A549 (cell line): ENCODE data around the gene LACTBL1. TPM values are rescaled to one million over a fixed set of nuclear protein-coding genes. Genes with fewer than 3 reads are reported as not detected.

Experiments used
- ATAC-seq, 2 experiments: fragments of 200-7000 bp in 1 of 2; fragments of >200 bp in 1 of 2; cut with Nextera tagmentation in 1 of 2; cut with Tn5 transposase in 1 of 2; 3 replicates each; pipeline versions ENCODE4 v1.8.0 to v1.9.1; 2018 to 2020; ENCODE audit warnings: mild to moderate bottlenecking in 1 of 2, moderate library complexity in 1 of 2
- CTCF ChIA-PET: fragments of 300-600 bp; sonication (Branson Sonifier 250); formaldehyde crosslinking; extraction: SDS; loops from one replicate; lab custom pipeline; 2021; ENCODE audit warnings: antibody characterized with exemption, inconsistent platforms; lab: Yijun Ruan, JAX
- POLR2A ChIA-PET: fragments of 350-600 bp; formaldehyde crosslinking; extraction: SDS; loops from one replicate; lab custom pipeline; 2021; ENCODE audit warnings: antibody characterized with exemption, inconsistent platforms; lab: Yijun Ruan, JAX
- DNase-seq, 2 experiments: peaks; one replicate each; pipeline versions ENCODE4 v3.0.0 to v3.0.0-alpha.2; 2011 to 2016; ENCODE audit warnings: low read depth in 1 of 2, low spot score in 1 of 2
- FAIRE-seq: peaks from 2 replicates; lab custom pipeline; 2011; peaks lifted over from hg19 to GRCh38; lab: Jason Lieb, UNC
- H3K27ac ChIP-seq, 2 experiments: fragments of >200 bp; sonication (Bioruptor Twin); formaldehyde crosslinking; 3 replicates each; pipeline ENCODE4 v1.5.1; 2016 to 2017
- H3K4me1 ChIP-seq: fragments of >200 bp; sonication (Bioruptor Twin); formaldehyde crosslinking; 3 replicates; pipeline ENCODE4 v1.6.1; 2016
- H3K4me2 ChIP-seq: fragments of >200 bp; sonication (Bioruptor Twin); formaldehyde crosslinking; 3 replicates; pipeline ENCODE4 v1.6.1; 2016
- H3K4me3 ChIP-seq: fragments of >200 bp; sonication (Bioruptor Twin); formaldehyde crosslinking; 3 replicates; pipeline ENCODE4 v1.5.1; 2016
- H3K9me3 ChIP-seq: fragments of >200 bp; sonication (Bioruptor Twin); formaldehyde crosslinking; 3 replicates; pipeline ENCODE4 v1.6.1; 2016
- CBX2 ChIP-seq: fragments of 200-600 bp; sonication (generic); IDR thresholded peaks from 2 replicates; pipeline ENCODE4 v1.6.1; 2016; ENCODE audit warnings: low read depth, mild to moderate bottlenecking, borderline replicate concordance
- CEBPB ChIP-seq, 2 experiments: fragments of >200 bp in 1 of 2; sonication (Bioruptor Twin) in 1 of 2; formaldehyde crosslinking in 1 of 2; IDR thresholded peaks; 2 replicates each; pipeline ENCODE4 v1.6.1; 2012 to 2016
- CHD2 ChIP-seq: fragments of 150-350 bp; IDR thresholded peaks from 2 replicates; pipeline ENCODE4 v1.6.1; 2014; ENCODE audit warnings: low read length; ENCODE audit not compliant: partially characterized antibody
- EHF ChIP-seq: fragments of 250-450 bp; sonication (Bioruptor Pico); IDR thresholded peaks from 2 replicates; pipeline ENCODE4 v1.5.0; 2020; ENCODE audit warnings: mild to moderate bottlenecking
- ELK1 ChIP-seq: fragments of 150-350 bp; IDR thresholded peaks from 2 replicates; pipeline ENCODE4 v1.6.1; 2014; ENCODE audit warnings: low read depth, mild to moderate bottlenecking, low read length
- EP300 ChIP-seq, 2 experiments: fragments of >200 bp; sonication (Bioruptor Twin); formaldehyde crosslinking; IDR thresholded peaks; 2 replicates in 1 of 2; 3 replicates in 1 of 2; pipeline ENCODE4 v1.6.1; 2016 to 2017
- FOSB ChIP-seq: fragments of 250-450 bp; sonication (Bioruptor Pico); IDR thresholded peaks from 2 replicates; pipeline ENCODE4 v1.5.0; 2020; ENCODE audit warnings: mild to moderate bottlenecking, moderate library complexity
- FOSL2 ChIP-seq, 2 experiments: fragments of 450-650 bp in 1 of 2; fragments of >200 bp in 1 of 2; sonication (Bioruptor Twin) in 1 of 2; formaldehyde crosslinking; IDR thresholded peaks; 2 replicates each; pipeline versions ENCODE4 v1.5.0 to v1.6.1; 2016 to 2020; ENCODE audit warnings: mild to moderate bottlenecking in 1 of 2, moderate library complexity in 1 of 2
- FOXS1 ChIP-seq: fragments of 250-450 bp; sonication (Bioruptor Pico); IDR thresholded peaks from 2 replicates; pipeline ENCODE4 v1.5.0; 2020; ENCODE audit warnings: mild to moderate bottlenecking, moderate library complexity
- GATA3 ChIP-seq: IDR thresholded peaks from 2 replicates; pipeline ENCODE4 v1.6.1; 2012; ENCODE audit warnings: borderline replicate concordance
- HDAC2 ChIP-seq: fragments of 200-600 bp; sonication (generic); IDR thresholded peaks from 2 replicates; pipeline ENCODE4 v1.6.1; 2016
- HEYL ChIP-seq: fragments of 250-450 bp; sonication (Bioruptor Pico); IDR thresholded peaks from 2 replicates; pipeline ENCODE4 v1.8.0; 2021; ENCODE audit warnings: mild to moderate bottlenecking, moderate library complexity
- HMGXB4 ChIP-seq: fragments of 250-450 bp; sonication (Bioruptor Pico); IDR thresholded peaks from 2 replicates; pipeline ENCODE4 v1.5.0; 2021; ENCODE audit warnings: mild to moderate bottlenecking, moderate library complexity, borderline replicate concordance
- HOXB5 ChIP-seq: fragments of 250-450 bp; sonication (Bioruptor Pico); IDR thresholded peaks from 2 replicates; pipeline ENCODE4 v1.5.0; 2020; ENCODE audit warnings: mild to moderate bottlenecking, moderate library complexity
- KDM1A ChIP-seq: fragments of 200-600 bp; sonication (generic); IDR thresholded peaks from 2 replicates; pipeline ENCODE4 v1.6.1; 2016; ENCODE audit warnings: low read depth, mild to moderate bottlenecking
- MAZ ChIP-seq: fragments of 150-350 bp; IDR thresholded peaks from 2 replicates; pipeline ENCODE4 v1.6.1; 2014; ENCODE audit warnings: antibody characterized with exemption, low read depth, low read length, borderline replicate concordance
- NPAS2 ChIP-seq: fragments of 250-450 bp; sonication (Bioruptor Pico); IDR thresholded peaks from 2 replicates; pipeline ENCODE4 v1.8.0; 2022; ENCODE audit warnings: mild to moderate bottlenecking, moderate library complexity, borderline replicate concordance
- NR3C1 ChIP-seq: fragments of >200 bp; sonication (Bioruptor Twin); formaldehyde crosslinking; IDR thresholded peaks from 3 replicates; pipeline ENCODE4 v1.6.1; 2017
- PHF8 ChIP-seq: fragments of 200-600 bp; sonication (generic); IDR thresholded peaks from 2 replicates; pipeline ENCODE4 v1.6.1; 2016; ENCODE audit warnings: low read depth, mild to moderate bottlenecking, antibody characterized with exemption, moderate library complexity, borderline replicate concordance
- TP53 ChIP-seq: fragments of 250-450 bp; sonication (Bioruptor Pico); IDR thresholded peaks from 2 replicates; pipeline ENCODE4 v1.5.0; 2021; ENCODE audit warnings: mild to moderate bottlenecking, moderate library complexity
- WGBS: methylation state at CpG from one replicate; pipeline ENCODE4 v1.1.6; 2017; ENCODE audit errors: missing lambda C conversion rate; 5-methylcytosine and 5-hydroxymethylcytosine counted together
- polyA plus RNA-seq, 4 experiments: library from polyadenylated mRNA; depleted of rRNA in 3 of 4; stranded (reverse); fragments of >200 nt; fragmentation: RNase III in 1 of 4; extraction: RNeasy Plus Mini Kit Qiagen cat#74134 plus additional on column Dnase treatment in 1 of 4; gene quantifications; 2 replicates in 3 of 4; 3 replicates in 1 of 4; pipeline ENCODE4 v1.2.3, GENCODE V29; 2011 to 2017
- TF ChIP-seq, protein P1 (sequence below): fragments of 200-600 bp; sonication (generic); IDR thresholded peaks from 2 replicates; pipeline ENCODE4 v1.6.1; 2016; ENCODE audit warnings: antibody characterized with exemption, mild to moderate bottlenecking, moderate library complexity
- TF ChIP-seq, protein P2 (sequence below): fragments of >200 bp; sonication (Bioruptor Twin); formaldehyde crosslinking; IDR thresholded peaks from 2 replicates; pipeline ENCODE4 v1.6.1; 2016
- TF ChIP-seq, protein P3 (sequence below): IDR thresholded peaks from 2 replicates; pipeline ENCODE4 v1.6.1; 2012; ENCODE audit warnings: low read depth, borderline replicate concordance

Gene LACTBL1
- polyA plus RNA-seq, 2 of the 4 experiments (the other 2 are of a cell fraction): not detected

- no peak for TF ChIP-seq EHF (CRISPR knock-in tag)
- TF ChIP-seq, protein P1, sequence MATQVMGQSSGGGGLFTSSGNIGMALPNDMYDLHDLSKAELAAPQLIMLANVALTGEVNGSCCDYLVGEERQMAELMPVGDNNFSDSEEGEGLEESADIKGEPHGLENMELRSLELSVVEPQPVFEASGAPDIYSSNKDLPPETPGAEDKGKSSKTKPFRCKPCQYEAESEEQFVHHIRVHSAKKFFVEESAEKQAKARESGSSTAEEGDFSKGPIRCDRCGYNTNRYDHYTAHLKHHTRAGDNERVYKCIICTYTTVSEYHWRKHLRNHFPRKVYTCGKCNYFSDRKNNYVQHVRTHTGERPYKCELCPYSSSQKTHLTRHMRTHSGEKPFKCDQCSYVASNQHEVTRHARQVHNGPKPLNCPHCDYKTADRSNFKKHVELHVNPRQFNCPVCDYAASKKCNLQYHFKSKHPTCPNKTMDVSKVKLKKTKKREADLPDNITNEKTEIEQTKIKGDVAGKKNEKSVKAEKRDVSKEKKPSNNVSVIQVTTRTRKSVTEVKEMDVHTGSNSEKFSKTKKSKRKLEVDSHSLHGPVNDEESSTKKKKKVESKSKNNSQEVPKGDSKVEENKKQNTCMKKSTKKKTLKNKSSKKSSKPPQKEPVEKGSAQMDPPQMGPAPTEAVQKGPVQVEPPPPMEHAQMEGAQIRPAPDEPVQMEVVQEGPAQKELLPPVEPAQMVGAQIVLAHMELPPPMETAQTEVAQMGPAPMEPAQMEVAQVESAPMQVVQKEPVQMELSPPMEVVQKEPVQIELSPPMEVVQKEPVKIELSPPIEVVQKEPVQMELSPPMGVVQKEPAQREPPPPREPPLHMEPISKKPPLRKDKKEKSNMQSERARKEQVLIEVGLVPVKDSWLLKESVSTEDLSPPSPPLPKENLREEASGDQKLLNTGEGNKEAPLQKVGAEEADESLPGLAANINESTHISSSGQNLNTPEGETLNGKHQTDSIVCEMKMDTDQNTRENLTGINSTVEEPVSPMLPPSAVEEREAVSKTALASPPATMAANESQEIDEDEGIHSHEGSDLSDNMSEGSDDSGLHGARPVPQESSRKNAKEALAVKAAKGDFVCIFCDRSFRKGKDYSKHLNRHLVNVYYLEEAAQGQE: no peak
- no peak for TF ChIP-seq GATA3
- TF ChIP-seq MAZ: no peak
- TF ChIP-seq HDAC2: no peak
Measured at GRCh38 chr1:22930240-22930912, 42.3 kb downstream of the LACTBL1 start (continued).

DNA sequence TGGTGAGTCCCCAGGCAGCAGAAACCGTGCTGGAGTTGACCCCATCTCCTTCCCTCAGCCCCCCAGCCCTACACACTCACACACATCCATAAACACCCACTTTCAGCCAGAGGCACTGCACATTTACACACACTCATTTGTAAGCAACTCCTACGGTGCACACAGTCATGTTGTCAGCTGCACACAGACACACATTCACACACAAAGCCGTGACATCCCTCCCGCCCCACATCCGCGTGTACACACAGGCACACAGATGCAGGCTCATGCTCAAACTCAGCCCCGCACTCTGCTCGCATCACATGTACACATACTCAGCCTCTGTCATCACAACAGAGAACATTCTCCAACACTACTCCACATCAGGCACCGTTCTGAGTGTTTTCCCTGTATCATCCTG, 47.6 kb downstream of the LACTBL1 start:
- H3K4me3 ChIP-seq: no peak overlapping the region
- TF ChIP-seq CEBPB (IDR thresholded peaks at IDR 0.05) (no peak), KDM1A (no peak), CHD2 (no peak), HOXB5 (CRISPR knock-in tag) (no peak), TP53 (CRISPR knock-in tag) (no peak), HDAC2 (no peak), CBX2 (no peak), FOSB (CRISPR knock-in tag) (no peak)
- TF ChIP-seq, protein P2, sequence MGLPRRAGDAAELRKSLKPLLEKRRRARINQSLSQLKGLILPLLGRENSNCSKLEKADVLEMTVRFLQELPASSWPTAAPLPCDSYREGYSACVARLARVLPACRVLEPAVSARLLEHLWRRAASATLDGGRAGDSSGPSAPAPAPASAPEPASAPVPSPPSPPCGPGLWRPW: no peak
- TF ChIP-seq, protein P3, sequence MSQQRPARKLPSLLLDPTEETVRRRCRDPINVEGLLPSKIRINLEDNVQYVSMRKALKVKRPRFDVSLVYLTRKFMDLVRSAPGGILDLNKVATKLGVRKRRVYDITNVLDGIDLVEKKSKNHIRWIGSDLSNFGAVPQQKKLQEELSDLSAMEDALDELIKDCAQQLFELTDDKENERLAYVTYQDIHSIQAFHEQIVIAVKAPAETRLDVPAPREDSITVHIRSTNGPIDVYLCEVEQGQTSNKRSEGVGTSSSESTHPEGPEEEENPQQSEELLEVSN: no peak
- no peak overlapping the region for H3K27ac ChIP-seq
- H3K4me1 ChIP-seq: no peaks in the 10 kb centered on the region
- no peak for DNase-seq
- POLR2A ChIA-PET: no interaction called here
- CTCF ChIA-PET: interaction anchor here (0.6 kb wide), 1 partner anchor 41 kb away, joined by 3 read pairs; no protein-coding TSS in a partner anchor
- H3K9me3 ChIP-seq: no peaks in the 10 kb centered on the region
- no peak for ATAC-seq
- 64% methylated on average over 9 of the region's 9 CpGs for WGBS
- FAIRE-seq: no peak
- H3K4me2 ChIP-seq: no peak overlapping the region

DNA sequence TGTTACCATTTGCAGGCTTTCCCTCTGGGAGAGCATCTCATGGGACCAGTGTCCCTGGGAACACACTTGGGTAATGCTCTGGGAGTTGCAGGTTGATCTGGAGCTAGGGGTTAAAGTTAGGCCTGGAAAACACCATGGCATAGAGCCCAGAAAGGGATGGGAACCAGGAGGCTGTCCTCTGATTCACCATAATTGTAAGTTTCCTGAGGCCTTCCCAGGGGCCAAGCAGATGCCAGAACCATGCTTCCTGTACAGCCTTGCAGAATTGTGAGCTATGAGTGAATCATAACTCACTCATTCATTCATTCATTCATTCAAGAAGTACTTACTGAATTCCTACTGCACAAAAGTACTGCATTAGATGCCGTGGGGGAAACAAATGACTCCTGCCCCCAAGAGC, 50.0 kb downstream of the LACTBL1 start:
- Histone ChIP-seq H3K4me3 (no peak overlapping the region), H3K4me2 (no peak overlapping the region), H3K4me1 (no peaks in the 10 kb centered on the region), H3K27ac (no peak overlapping the region), H3K9me3 (no peaks in the 10 kb centered on the region)
- 100% methylated on average over 1 of the region's 1 CpG for WGBS
- no peak for ATAC-seq
- TF ChIP-seq MAZ (no peak), PHF8 (no peak), NPAS2 (no peak), TP53 (CRISPR knock-in tag) (no peak), HMGXB4 (no peak), FOXS1 (CRISPR knock-in tag) (no peak), ELK1 (no peak), HEYL (no peak), EP300 (IDR thresholded peaks at IDR 0.05) (no peak), NR3C1 (no peak), CEBPB (IDR thresholded peaks at IDR 0.05) (no peak), FOSL2 (IDR thresholded peaks at IDR 0.05) (no peak), FOSL2 (CRISPR knock-in tag; IDR thresholded peaks at IDR 0.05) (no peak)
- TF ChIP-seq, protein P3: no peak
- CTCF ChIA-PET: interaction anchor here (1.9 kb wide), 1 partner anchor 218 kb away, joined by 5 read pairs; no protein-coding TSS in a partner anchor
- POLR2A ChIA-PET: no interaction called here
- DNase-seq: no peak
- no peak for FAIRE-seq
